Activated naive CD8-positive, alpha-beta T cell treated with anti-CD3 and anti-CD28 coated beads, Interleukin-2, amount 50 U/mL, for 24 hours (primary cell): ENCODE data around the gene LIPT1.
A peak's percentile ranks its signal among the peaks of the same experiment; 100 is the strongest.
"Not testable (repeated sequence)": the region's sequence is repeated elsewhere in the genome, so short reads cannot be mapped to it uniquely, and the experiment has no call there.

Source experiments
- ATAC-seq: fragments of 150-1000 bp; cut with Tn5 transposase; one replicate; pipeline ENCODE4 v1.10.0; 2021
- DNase-seq: peaks from one replicate; pipeline ENCODE4 v3.0.0; 2021
- H3K27ac Mint-ChIP-seq: one replicate; pipeline ENCODE4 v1.8.0; 2021; ENCODE audit warnings: mild to moderate bottlenecking, mixed read lengths
- H3K27me3 Mint-ChIP-seq: one replicate; pipeline ENCODE4 v1.8.0; 2021; ENCODE audit warnings: mixed read lengths
- H3K36me3 Mint-ChIP-seq: one replicate; pipeline ENCODE4 v1.8.0; 2021; ENCODE audit warnings: low read depth, mixed read lengths
- H3K4me1 Mint-ChIP-seq: one replicate; pipeline ENCODE4 v1.8.0; 2021; ENCODE audit warnings: mixed read lengths
- H3K4me3 Mint-ChIP-seq: one replicate; pipeline ENCODE4 v1.8.0; 2021; ENCODE audit warnings: mild to moderate bottlenecking, moderate library complexity, mixed read lengths
- H3K9me3 Mint-ChIP-seq: one replicate; pipeline ENCODE4 v1.8.0; 2021; ENCODE audit warnings: mixed read lengths

The LIPT1 gene

GRCh38 chr2:99192364-99192763, 37.6 kb downstream of the LIPT1 start:
- not testable (repeated sequence) for H3K27ac Mint-ChIP-seq, H3K27me3 Mint-ChIP-seq, ATAC-seq, DNase-seq, H3K9me3 Mint-ChIP-seq, H3K4me1 Mint-ChIP-seq, H3K4me3 Mint-ChIP-seq
- peaks cover 52% of the 10 kb centered on the region for H3K36me3 Mint-ChIP-seq

- H3K9me3 Mint-ChIP-seq: no peaks in the 10 kb centered on the region
- no peak for ATAC-seq
- no peak overlapping the region for H3K27ac Mint-ChIP-seq
Measured at GRCh38 chr2:99198103-99198841, 43.5 kb downstream of the LIPT1 start.

GRCh38 chr2:99200076-99200800, 45.5 kb downstream of the LIPT1 start:
- ATAC-seq (no peak), DNase-seq (no peak)
- peak overlapping the region; percentile 62 for H3K27ac Mint-ChIP-seq
- H3K4me1 Mint-ChIP-seq: no peaks in the 10 kb centered on the region
- peaks cover 20% of the 10 kb centered on the region for H3K36me3 Mint-ChIP-seq
- no peaks in the 10 kb centered on the region for H3K9me3 Mint-ChIP-seq
- no peak overlapping the region for H3K4me3 Mint-ChIP-seq
- H3K27me3 Mint-ChIP-seq: no peaks in the 10 kb centered on the region

More at GRCh38 chr2:99198103-99198841, 43.5 kb downstream of the LIPT1 start:
- H3K36me3 Mint-ChIP-seq: peaks cover 26% of the 10 kb centered on the region
- no peaks in the 10 kb centered on the region for H3K27me3 Mint-ChIP-seq
- DNase-seq: no peak
- H3K4me3 Mint-ChIP-seq: no peak overlapping the region
- no peaks in the 10 kb centered on the region for H3K4me1 Mint-ChIP-seq

- no peak overlapping the region for H3K4me3 Mint-ChIP-seq
- ATAC-seq (no peak), DNase-seq (no peak)
- no peaks in the 10 kb centered on the region for H3K4me1 Mint-ChIP-seq
- no peaks in the 10 kb centered on the region for H3K27me3 Mint-ChIP-seq
- H3K36me3 Mint-ChIP-seq: peaks cover 22% of the 10 kb centered on the region
- H3K27ac Mint-ChIP-seq: peak overlapping the region; percentile 0
- H3K9me3 Mint-ChIP-seq: no peaks in the 10 kb centered on the region
Measured at GRCh38 chr2:99201959-99202678, 47.4 kb downstream of the LIPT1 start.

- Mint-ChIP-seq H3K27ac (no peak overlapping the region), H3K4me3 (no peak overlapping the region), H3K27me3 (no peaks in the 10 kb centered on the region), H3K4me1 (no peaks in the 10 kb centered on the region), H3K9me3 (no peaks in the 10 kb centered on the region), H3K36me3 (peaks cover 21% of the 10 kb centered on the region)
- DNase-seq (no peak), ATAC-seq (no peak)
Measured at GRCh38 chr2:99205491-99205890, 50.7 kb downstream of the LIPT1 start.
